HG03575 (cell line): Measurements from ENCODE around the gene DHX58.

Source experiments
- ATAC-seq: cut with Tn5 transposase; IDR thresholded peaks from one replicate; pipeline ENCODE4 v1.9.1; 2021; ENCODE audit not compliant: unreplicated experiment, insufficient number of reproducible peaks, low FRiP score; ENCODE audit errors: extremely low read depth

Gene DHX58

DNA sequence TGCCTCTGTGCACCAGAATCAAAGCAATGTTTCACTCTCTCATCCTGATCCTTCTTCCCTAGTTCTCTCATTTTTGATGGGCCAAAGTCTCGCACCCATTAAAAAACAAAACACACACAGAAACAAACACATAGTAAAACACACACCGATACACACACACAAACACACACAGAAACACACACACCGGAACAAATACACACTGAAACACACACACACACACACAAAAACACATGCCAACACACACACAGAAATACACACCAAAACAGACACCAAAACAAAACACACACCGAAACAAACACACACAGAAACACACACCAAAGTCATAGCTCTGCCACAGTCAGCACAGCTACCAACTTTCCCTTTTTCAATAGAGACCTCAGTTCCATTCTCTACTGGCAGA lies 18.7 kb upstream of the DHX58 start:
- ATAC-seq, result no peak

DNA sequence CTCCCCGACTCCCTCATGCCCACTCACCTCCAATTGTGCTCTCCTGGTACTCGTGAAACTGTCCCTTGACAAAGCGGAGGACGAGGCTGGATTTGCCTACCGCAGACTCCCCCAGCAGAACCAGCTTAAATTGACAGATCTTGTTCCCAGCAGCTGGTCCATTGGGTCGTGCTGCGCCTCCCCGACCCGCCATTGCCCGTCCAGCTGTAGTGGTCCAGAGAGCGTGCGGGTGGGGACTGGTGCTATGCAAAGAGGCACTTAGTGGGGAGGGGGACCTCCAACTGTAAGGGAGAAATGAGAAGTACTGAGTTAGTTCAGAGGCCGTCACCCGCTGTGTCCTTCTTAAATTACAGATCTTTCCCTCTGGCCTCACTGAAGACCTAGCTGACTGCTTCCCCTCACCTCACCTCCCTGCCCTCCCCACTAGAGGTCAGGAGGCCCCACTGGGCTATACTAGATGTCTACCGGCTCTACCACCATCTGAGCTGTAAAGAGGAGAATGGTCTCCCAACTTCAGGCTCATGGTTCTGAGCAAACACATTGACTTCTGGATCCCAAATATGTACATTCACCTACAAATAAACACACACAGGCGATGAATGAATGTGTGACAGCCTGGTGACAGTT lies 17.9 kb upstream of the DHX58 start:
- no peak for ATAC-seq

- no peak for ATAC-seq
Observed at GRCh38 chr17:42129109-42129837, 16.8 kb upstream of the DHX58 start.

GRCh38 chr17:42127414-42127813 lies 14.9 kb upstream of the DHX58 start:
- no peak for ATAC-seq

DNA sequence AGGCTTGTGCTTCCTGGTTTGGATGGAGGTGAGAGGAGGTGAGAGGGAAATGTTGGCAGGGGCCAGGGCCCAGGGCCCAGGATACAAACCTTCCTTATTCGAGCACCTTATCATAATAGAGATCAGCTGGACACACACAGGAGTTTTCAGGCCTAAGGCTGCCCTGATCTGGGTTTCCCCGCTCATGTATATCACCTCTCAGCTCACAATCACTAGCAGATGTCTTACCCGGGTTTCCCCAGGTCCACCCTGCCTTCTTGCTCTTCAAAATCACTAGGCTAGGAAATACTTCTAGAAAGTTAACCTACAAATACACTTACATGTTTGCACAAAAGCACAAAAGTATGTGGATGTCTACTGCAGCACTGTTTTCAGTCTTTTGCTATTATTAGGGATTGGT lies 14.3 kb upstream of the DHX58 start:
- ATAC-seq, result no peak

DNA sequence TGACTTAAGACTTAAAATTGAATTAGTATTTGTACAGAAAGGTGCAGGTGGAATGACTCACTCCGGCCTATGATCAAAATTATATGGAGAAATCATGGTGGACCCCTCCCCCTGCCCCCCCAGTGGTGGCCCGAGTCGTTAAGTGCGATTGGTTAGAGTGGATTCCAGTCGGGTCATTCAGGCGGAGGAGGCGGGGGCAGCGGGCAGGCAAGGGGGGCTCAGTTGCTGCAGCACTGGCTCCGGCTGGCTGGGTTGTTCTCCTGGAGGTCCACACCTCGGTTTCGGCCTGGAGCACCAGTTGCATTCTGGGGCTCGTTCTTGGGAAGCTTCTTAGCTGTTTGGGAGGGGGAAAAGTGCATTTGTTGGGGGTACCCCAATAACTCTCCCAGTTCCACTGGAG lies 13.1 kb upstream of the DHX58 start:
- no peak for ATAC-seq

DNA sequence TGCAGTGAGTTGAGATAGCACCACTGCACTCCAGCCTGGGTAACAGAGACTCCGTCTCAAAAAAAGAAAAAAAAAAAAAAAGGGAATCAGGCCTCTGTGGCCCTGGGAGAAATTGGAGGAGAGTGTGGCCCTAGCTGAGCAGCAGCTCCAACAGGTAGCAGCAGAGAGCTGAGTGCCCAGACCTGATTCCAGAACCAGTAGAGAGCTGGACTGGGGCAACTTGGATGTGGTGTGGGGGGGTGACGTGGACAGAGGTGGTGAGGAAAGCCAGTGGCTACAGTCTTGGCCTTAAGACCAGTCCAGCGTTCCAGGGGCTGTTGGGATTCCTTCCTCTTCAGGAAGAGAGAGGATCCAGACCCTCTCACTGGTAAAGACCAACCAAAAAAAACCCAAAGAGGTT lies 11.7 kb upstream of the DHX58 start:
- no peak for ATAC-seq

DNA sequence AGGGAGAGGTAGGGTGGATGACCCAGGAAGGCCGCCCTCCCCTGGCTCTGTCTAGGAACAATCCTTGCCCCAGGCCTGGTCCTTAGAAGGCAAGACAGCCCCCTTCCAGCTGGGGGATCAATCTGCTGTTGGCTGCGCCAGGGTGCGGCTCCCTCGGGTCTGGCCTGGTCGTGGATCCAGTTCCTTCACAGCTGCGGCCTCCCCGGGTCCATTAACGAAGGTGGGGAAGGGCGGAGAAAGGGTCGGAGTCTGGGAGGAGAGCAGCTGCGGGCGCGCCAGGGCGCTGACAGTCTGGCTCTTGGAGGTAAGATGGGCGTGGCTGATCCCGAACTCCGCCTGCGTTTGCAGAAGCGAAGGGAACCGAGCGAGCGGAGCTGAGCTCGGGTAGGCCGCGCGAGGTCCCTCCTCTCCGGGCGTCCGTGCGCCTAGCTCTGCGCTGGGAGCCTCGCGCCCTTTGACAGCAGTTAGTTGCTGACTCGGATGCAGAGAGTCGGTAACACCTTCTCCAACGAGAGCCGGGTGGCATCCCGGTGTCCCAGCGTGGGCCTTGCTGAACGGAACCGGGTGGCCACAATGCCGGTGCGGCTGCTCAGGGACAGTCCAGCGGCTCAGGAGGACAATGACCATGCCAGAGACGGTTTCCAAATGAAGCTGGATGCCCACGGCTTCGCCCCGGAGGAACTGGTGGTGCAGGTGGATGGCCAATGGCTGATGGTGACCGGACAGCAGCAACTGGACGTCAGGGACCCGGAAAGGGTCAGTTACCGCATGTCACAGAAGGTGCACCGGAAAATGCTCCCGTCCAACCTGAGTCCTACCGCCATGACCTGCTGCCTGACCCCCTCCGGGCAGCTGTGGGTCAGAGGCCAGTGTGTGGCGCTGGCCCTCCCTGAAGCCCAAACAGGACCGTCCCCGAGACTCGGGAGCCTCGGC lies 10.1 kb upstream of the DHX58 start, which contains the start of gene HSPB9:
HSPB9 (plus strand) TSS at position 434 of the 933 bp plus-strand sequence; CDS start at position 481, 47 bp downstream.
- ATAC-seq, result no peak

DNA sequence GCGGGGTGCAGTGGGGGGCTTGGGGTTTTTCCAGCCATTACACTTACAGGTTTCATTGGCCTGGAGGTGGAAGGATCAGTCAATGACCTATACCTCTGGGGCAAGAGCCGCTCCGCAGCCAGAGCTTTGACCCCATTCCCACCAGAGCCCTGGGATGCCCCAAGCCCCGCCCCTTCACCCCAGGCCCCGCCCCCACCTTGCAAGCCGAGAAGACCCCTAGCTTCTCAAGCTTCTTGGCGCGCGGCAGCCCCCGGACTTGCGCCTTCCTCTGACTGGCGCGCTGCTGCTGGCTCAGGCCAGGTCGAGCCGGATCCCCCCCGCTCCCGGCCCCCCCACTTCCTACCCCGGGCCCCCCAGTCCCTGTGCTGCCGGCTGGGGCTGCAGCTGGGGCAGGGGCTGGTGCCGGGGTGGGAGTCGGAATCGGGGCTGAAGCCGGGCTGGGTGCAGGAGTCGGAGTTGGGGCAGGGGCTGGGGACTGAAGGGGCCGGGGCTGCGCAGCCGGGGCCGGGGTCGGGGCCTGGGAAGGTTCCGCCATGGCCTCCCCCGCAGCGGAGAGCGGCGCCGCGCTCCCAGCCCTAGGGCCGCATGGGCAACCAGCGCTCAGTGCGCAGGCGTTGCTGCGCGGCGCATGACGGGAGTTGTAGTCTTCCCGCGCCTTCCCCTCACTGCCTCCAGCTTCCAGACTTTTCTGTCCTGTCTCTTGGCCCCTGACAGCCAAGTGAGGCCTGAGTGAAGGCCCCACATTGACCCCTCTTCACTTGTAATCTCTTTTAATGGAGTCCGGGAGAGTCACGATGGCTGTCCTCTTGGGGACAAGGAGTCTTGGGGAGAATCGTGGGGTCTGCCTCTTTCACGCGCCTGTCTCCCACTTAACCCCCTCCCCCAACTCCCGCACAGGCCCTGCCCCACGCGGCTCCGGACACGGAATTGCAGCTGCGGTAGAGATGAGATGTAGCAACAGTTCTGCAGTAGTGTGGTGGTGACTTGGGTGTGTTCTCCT lies 8.6 kb upstream of the DHX58 start, which contains the start of gene KAT2A:
KAT2A (minus strand) TSS at position 598 of the 1,000 bp plus-strand sequence; CDS start at position 535, 63 bp downstream.
- no peak for ATAC-seq

DNA sequence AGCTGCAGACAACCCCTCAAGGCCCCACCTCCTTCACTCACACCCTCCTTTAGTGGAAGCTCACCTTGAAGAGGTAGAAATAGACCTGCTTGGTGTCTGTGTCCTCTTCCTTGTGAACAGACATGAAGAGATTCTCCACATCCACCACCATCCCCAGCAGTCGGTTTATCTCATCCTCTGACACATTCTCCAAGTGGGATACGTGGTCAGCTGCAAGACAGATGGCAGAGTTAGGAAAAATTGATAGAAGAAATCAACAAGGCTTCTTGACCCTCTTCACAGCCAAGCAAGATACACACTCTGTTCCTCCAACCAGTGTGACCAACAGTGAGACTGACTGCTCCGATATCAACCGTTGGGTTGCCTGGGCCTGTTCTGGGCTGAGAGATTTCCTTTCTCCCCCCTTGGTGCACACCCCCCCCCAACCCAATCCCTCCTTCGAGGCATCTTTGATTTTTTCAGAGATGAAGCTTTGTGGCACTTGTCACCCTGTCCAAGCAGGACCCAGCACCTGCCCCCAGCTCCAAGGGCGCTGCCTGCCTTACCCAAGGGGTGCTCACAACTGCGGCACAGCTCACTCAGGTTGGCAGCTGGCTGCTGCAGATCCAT lies 7.8 kb upstream of the DHX58 start:
- no peak for ATAC-seq

- no peak for ATAC-seq
Observed at GRCh38 chr17:42119301-42119700, 6.8 kb upstream of the DHX58 start.

DNA sequence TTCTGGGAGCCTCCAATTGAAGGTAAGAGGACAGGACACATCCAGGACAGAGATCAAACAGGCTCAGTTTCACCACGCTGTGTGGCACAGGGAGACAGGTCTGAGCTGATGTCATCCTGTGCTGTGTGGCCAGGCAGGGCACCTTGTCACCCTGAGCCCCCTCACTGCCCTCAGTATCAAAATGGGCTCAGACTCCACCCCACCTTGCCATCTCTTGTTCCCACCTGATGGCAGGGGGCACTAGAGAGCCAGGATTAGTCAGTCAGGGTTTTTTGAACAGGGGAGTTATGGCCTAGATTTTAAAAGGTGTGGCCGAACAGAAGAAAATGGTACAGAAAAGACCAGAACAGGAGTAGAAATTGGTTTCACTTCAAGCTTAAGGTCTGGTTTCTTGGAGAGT lies 6.0 kb upstream of the DHX58 start:
- no peak for ATAC-seq

DNA sequence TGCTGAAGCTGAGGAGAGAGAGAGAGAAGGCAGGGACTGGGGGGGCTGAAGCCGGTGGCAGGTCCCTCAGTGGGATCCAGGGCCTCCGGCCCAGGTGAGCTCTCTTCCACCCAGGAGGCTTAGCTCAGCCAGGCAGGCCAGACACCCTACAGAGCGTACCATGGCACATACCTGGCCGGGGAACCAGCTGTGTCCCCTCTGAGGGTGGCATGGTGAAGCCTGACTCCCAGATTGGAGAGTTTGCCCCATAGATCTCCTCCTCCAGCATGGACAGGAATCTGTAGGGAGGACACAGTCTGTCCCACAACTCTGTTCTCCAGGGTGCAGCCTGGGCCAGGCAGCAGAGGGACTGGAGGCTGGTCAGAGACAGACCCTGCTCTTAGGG lies 5.6 kb upstream of the DHX58 start:
- no peak for ATAC-seq

- no peak for ATAC-seq
Observed at GRCh38 chr17:42117397-42118125, 5.0 kb upstream of the DHX58 start.

GRCh38 chr17:42116705-42117396 lies 4.3 kb upstream of the DHX58 start:
- no peak for ATAC-seq

GRCh38 chr17:42114118-42114517 lies 1.6 kb upstream of the DHX58 start:
- ATAC-seq, result no peak
